ES-I3 (cell line): Measurements from ENCODE around the gene YIPF2.

Experiments
- H3K36me3 ChIP-seq: 2 replicates; pipeline ENCODE4 v1.6.1; 2013; ENCODE audit warnings: mild to moderate bottlenecking, low read length, control low read depth, moderate library complexity; ENCODE audit not compliant: insufficient read depth
- H3K4me1 ChIP-seq: 2 replicates; pipeline ENCODE4 v1.6.1; 2013; ENCODE audit warnings: mild to moderate bottlenecking, control low read depth, low read length; ENCODE audit not compliant: insufficient read depth
- H3K9ac ChIP-seq: 2 replicates; pipeline ENCODE4 v1.6.1; 2013; ENCODE audit warnings: low read depth, mild to moderate bottlenecking, low read length, moderate library complexity
- H3K9me3 ChIP-seq: 2 replicates; pipeline ENCODE4 v1.6.1; 2013; ENCODE audit warnings: mild to moderate bottlenecking, low read length, moderate library complexity; ENCODE audit not compliant: control insufficient read depth, insufficient read depth

YIPF2 gene

DNA sequence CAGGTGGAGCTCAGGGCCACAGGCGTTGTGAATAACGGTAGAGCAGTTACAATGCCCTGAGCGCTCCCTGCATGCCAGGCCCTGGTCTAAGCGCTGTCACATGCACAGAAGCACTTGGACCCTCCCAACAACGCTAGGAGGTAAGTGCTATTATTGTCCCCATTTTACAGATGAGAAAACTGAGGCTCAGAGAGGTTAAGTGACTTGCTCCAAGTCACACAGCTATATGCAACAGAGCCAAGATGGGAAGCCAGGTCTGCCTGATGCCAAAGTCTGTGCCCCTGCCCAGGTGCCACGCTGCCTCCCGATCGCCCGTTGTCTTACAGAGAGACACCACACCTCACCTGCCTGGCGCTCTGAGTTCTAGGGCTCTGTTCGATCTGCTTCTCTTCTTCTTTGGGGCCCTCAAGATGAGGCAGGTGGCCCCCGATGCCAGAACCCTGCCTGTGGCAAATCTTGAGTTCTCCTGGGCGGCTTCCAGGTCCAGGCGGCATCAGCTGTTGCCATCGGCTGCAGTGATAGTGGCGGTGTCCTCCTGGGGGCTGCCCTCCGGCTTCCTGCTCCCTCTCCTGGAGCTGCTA is 20.0 kb downstream of the YIPF2 start:
- Histone ChIP-seq H3K9ac (no peak overlapping the region), H3K36me3 (peaks cover 4% of the 10 kb centered on the region), H3K4me1 (no peaks in the 10 kb centered on the region), H3K9me3 (no peaks in the 10 kb centered on the region)

- Histone ChIP-seq H3K9me3 (no peaks in the 10 kb centered on the region), H3K4me1 (no peaks in the 10 kb centered on the region), H3K9ac (no peak overlapping the region), H3K36me3 (peaks cover 4% of the 10 kb centered on the region)
Measured at GRCh38 chr19:10907925-10908324, 20.5 kb downstream of the YIPF2 start.

- no peaks in the 10 kb centered on the region for H3K36me3 ChIP-seq
- H3K4me1 ChIP-seq = peaks cover 1% of the 10 kb centered on the region; the same call in 1 of the 2 replicates
- no peak overlapping the region for H3K9ac ChIP-seq
Measured at GRCh38 chr19:10899151-10899653, 29.2 kb downstream of the YIPF2 start.

DNA sequence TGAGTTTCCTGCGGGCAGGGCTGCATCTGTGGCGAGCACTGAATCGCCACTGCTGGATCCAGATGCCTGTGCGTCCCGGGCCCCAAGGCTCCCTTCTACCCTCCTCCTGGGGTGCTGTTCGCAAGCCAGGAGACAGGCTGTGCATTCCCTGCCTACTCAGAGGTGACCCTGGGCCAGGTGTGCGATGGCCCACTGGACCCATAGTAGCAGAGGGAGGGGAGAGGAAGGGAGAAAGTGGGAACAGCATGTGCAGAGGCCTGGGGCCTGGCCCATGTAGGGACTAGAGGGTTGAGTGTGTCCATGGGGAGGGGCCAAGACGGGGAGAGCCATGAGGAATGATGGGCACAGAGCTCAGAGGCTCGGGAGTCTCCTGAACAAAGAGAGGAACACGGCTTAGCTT is 29.8 kb downstream of the YIPF2 start:
- no peak overlapping the region for H3K9ac ChIP-seq
- H3K9me3 ChIP-seq = no peaks in the 10 kb centered on the region
- H3K4me1 ChIP-seq = peaks cover 5% of the 10 kb centered on the region; the same call in 1 of the 2 replicates
- H3K36me3 ChIP-seq = no peaks in the 10 kb centered on the region; the same call in 1 of the 2 replicates

More at GRCh38 chr19:10899151-10899653, 29.2 kb downstream of the YIPF2 start:
- no peaks in the 10 kb centered on the region for H3K9me3 ChIP-seq

- Histone ChIP-seq H3K4me1 (peaks cover 10% of the 10 kb centered on the region), H3K9me3 (no peaks in the 10 kb centered on the region), H3K9ac (no peak overlapping the region), H3K36me3 (no peaks in the 10 kb centered on the region; the same call in 1 of the 2 replicates)
Measured at GRCh38 chr19:10896851-10897526, 31.4 kb downstream of the YIPF2 start.

DNA sequence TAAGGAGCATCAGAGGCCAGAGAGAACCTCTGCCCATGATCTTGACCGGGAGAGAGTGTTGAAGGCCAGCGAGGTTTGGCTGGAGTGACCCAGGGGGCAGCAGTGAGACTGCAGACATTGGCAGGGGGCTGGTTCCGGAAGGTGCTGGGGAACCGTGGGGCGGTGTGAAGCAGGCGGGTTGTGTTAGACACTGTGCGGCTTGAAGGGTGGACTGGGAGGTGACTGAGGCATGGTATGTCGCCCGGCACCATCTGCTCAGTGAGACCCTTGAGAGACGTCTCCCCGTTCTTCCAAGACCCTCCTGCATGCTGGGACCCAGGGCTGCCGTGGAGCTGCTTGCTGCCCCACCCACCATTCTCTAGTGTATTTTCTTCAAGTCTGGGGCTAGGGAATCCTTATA is 32.5 kb downstream of the YIPF2 start:
- H3K4me1 ChIP-seq = peaks cover 19% of the 10 kb centered on the region
- no peak overlapping the region for H3K9ac ChIP-seq

GRCh38 chr19:10895363-10895762 is 33.1 kb downstream of the YIPF2 start:
- H3K9me3 ChIP-seq = no peaks in the 10 kb centered on the region
- peaks cover 21% of the 10 kb centered on the region for H3K4me1 ChIP-seq
- no peaks in the 10 kb centered on the region; the same call in 1 of the 2 replicates for H3K36me3 ChIP-seq
- H3K9ac ChIP-seq = no peak overlapping the region

More for the DNA sequence above, 32.5 kb downstream of the YIPF2 start:
- Histone ChIP-seq H3K9me3 (no peaks in the 10 kb centered on the region), H3K36me3 (no peaks in the 10 kb centered on the region; the same call in 1 of the 2 replicates)

- Histone ChIP-seq H3K36me3 (no peaks in the 10 kb centered on the region; the same call in 1 of the 2 replicates), H3K9me3 (no peaks in the 10 kb centered on the region), H3K4me1 (peaks cover 21% of the 10 kb centered on the region), H3K9ac (no peak overlapping the region)
Measured at GRCh38 chr19:10894911-10895213, 33.6 kb downstream of the YIPF2 start.

- H3K4me1 ChIP-seq = peaks cover 36% of the 10 kb centered on the region
- H3K9ac ChIP-seq = no peak overlapping the region
- H3K36me3 ChIP-seq = no peaks in the 10 kb centered on the region; the same call in 1 of the 2 replicates
- H3K9me3 ChIP-seq = no peaks in the 10 kb centered on the region
Measured at GRCh38 chr19:10892256-10892655, 36.2 kb downstream of the YIPF2 start.

DNA sequence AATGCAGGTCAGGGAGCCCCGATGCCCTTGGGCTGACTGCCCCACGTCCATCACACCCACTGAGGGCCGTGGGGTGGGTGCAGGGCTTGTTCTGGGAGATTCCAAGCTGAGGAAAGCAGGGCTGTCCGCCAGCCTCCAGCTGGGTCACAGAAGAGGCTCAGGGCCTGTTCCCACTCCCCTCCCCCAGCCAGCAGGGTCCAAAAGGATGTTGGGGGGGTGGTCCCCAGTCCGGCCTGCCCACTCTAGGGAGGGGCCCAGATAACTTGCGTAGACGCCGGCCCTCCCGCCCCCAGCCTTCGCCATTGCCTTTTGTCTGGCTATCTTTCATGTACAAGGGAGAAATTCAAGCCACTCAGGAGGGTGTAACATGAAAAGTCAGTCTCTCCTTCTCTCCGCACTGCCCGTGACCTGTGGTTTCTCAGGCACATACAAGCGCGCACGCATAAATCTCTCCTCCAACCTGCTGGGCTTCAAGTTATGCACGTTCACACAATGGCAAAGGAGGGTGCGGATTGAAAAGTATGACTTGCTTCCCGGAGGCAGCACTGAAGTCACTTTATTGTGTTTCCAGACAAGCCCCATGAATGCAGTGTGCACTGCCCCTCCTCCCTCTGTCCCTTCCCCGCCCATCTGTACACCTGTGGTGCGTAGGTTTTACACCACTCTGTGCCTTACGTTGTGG is 36.9 kb downstream of the YIPF2 start:
- Histone ChIP-seq H3K9me3 (no peaks in the 10 kb centered on the region), H3K9ac (no peak overlapping the region), H3K4me1 (peaks cover 42% of the 10 kb centered on the region), H3K36me3 (no peaks in the 10 kb centered on the region; the same call in 1 of the 2 replicates)

GRCh38 chr19:10889880-10890279 is 38.6 kb downstream of the YIPF2 start:
- H3K9me3 ChIP-seq = no peaks in the 10 kb centered on the region
- H3K9ac ChIP-seq = no peak overlapping the region
- H3K4me1 ChIP-seq = peaks cover 51% of the 10 kb centered on the region
- H3K36me3 ChIP-seq = no peaks in the 10 kb centered on the region; the same call in 1 of the 2 replicates

- Histone ChIP-seq H3K9me3 (no peaks in the 10 kb centered on the region), H3K36me3 (no peaks in the 10 kb centered on the region), H3K9ac (no peak overlapping the region), H3K4me1 (peaks cover 54% of the 10 kb centered on the region)
Measured at GRCh38 chr19:10888421-10888866, 40.0 kb downstream of the YIPF2 start.

GRCh38 chr19:10887616-10888367 is 40.6 kb downstream of the YIPF2 start:
- Histone ChIP-seq H3K4me1 (peaks cover 56% of the 10 kb centered on the region), H3K9me3 (no peaks in the 10 kb centered on the region), H3K9ac (no peak overlapping the region), H3K36me3 (no peaks in the 10 kb centered on the region)
